Testis (tissue), 2 donors: ENCODE results near the gene PRPF40A.

Source experiments
- CTCF ChIP-seq, 3 experiments: fragments of 450-650 bp in 2 of 3; fragments of 200-600 bp in 1 of 3; sonication (generic) in 1 of 3; IDR thresholded peaks; one replicate each; pipeline ENCODE4 v1.5.1; 2016 to 2019; ENCODE audit warnings: antibody characterized with exemption in 3 of 3, mild to moderate bottlenecking in 2 of 3, moderate library complexity in 1 of 3
- POLR2A ChIP-seq: fragments of 450-650 bp; IDR thresholded peaks from one replicate; pipeline ENCODE4 v1.6.1; 2017; ENCODE audit warnings: antibody characterized with exemption, mild to moderate bottlenecking, moderate library complexity

- no peak for TF ChIP-seq CTCF (IDR thresholded peaks at IDR 0.05)
- no peak for TF ChIP-seq POLR2A
Measured at GRCh38 chr2:152623076-152623740, 94.1 kb downstream of the PRPF40A start.
